Renal cortical epithelial cell (primary cell): ENCODE measurements around the gene FBXO40. TPM values are rescaled to one million over a fixed set of nuclear protein-coding genes. Genes with fewer than 3 reads are reported as not detected.
"Not testable (repeated sequence)": the region's sequence is repeated elsewhere in the genome, so short reads cannot be mapped to it uniquely, and the experiment has no call there.

Experiments
- DNase-seq: peaks from one replicate; pipeline ENCODE4 v3.0.0-alpha.2; 2011; ENCODE audit warnings: low read depth
- total RNA-seq: library from RNA; depleted of rRNA; stranded (reverse); fragments of >200 nt; gene quantifications from 2 replicates; pipeline ENCODE4 v1.2.3, GENCODE V29; 2014

FBXO40 gene
- not detected in 2 replicates for total RNA-seq

GRCh38 chr3:121592856-121593702 lies at the start of gene FBXO40:
Gene FBXO40, plus strand, starts transcription at chr3:121593379. Its CDS starts 27,197 bp downstream, at chr3:121620576.
- DNase-seq, result peak; percentile 31

GRCh38 chr3:121545049-121545573 lies 48.1 kb upstream of the FBXO40 start:
- DNase-seq, result no peak

- peak; percentile 91 for DNase-seq
Measured at GRCh38 chr3:121545574-121546455, 47.4 kb upstream of the FBXO40 start, which contains the start of gene POLQ. Gene POLQ, minus strand, starts transcription at chr3:121545988. Its CDS starts 111 bp downstream, at chr3:121545877.

GRCh38 chr3:121552379-121552778 lies 40.8 kb upstream of the FBXO40 start:
- no peak for DNase-seq

- no peak for DNase-seq
Measured at GRCh38 chr3:121552797-121553196, 40.4 kb upstream of the FBXO40 start.

- DNase-seq, result no peak
Measured at GRCh38 chr3:121557426-121557934, 35.7 kb upstream of the FBXO40 start.

GRCh38 chr3:121562148-121562547 lies 31.0 kb upstream of the FBXO40 start:
- no peak for DNase-seq

GRCh38 chr3:121566773-121567172 lies 26.4 kb upstream of the FBXO40 start:
- DNase-seq, result no peak

GRCh38 chr3:121567649-121568048 lies 25.5 kb upstream of the FBXO40 start, which contains the start of gene ARGFX:
Gene ARGFX, plus strand, starts transcription at chr3:121567949. Its CDS starts 2,765 bp downstream, at chr3:121570714.
- DNase-seq, result no peak

- DNase-seq, result no peak
Measured at GRCh38 chr3:121574449-121574848, 18.7 kb upstream of the FBXO40 start.

- DNase-seq, result no peak
Measured at GRCh38 chr3:121581691-121582090, 11.5 kb upstream of the FBXO40 start.

- no peak for DNase-seq
Measured at GRCh38 chr3:121584418-121584817, 8.8 kb upstream of the FBXO40 start.

- not testable (repeated sequence) for DNase-seq
Measured at GRCh38 chr3:121593806-121594205, 627 bp downstream of the FBXO40 start.

- DNase-seq, result no peak
Measured at GRCh38 chr3:121594850-121595249, 1.7 kb downstream of the FBXO40 start.

- no peak for DNase-seq
Measured at GRCh38 chr3:121595765-121596406, 2.7 kb downstream of the FBXO40 start.

- no peak for DNase-seq
Measured at GRCh38 chr3:121598564-121598963, 5.4 kb downstream of the FBXO40 start.

- not testable (repeated sequence) for DNase-seq
Measured at GRCh38 chr3:121599900-121600299, 6.7 kb downstream of the FBXO40 start.

- no peak for DNase-seq
Measured at GRCh38 chr3:121601212-121601812, 8.1 kb downstream of the FBXO40 start.

- DNase-seq, result no peak
Measured at GRCh38 chr3:121604759-121605158, 11.6 kb downstream of the FBXO40 start.

- no peak for DNase-seq
Measured at GRCh38 chr3:121606106-121606505, 12.9 kb downstream of the FBXO40 start.

GRCh38 chr3:121619691-121620090 lies 26.5 kb downstream of the FBXO40 start:
- DNase-seq, result no peak
